GM23338 (cell line): ENCODE data around the gene ITIH3.

Experiments
- EZH2 ChIP-seq: fragments of 200-600 bp; sonication (generic); IDR thresholded peaks from one replicate; pipeline ENCODE4 v1.8.0; 2017; ENCODE audit warnings: antibody characterized with exemption, mild to moderate bottlenecking, low read depth; ENCODE audit not compliant: unreplicated experiment
- JUNB ChIP-seq: IDR thresholded peaks from one replicate; pipeline ENCODE4 v1.6.1; 2016; ENCODE audit warnings: antibody characterized with exemption; ENCODE audit not compliant: unreplicated experiment
- POLR2AphosphoS5 ChIP-seq: IDR thresholded peaks from 2 replicates; pipeline ENCODE4 v1.6.1; 2016; ENCODE audit warnings: antibody characterized with exemption, low read depth
- STAT1 ChIP-seq: IDR thresholded peaks from one replicate; pipeline ENCODE4 v1.6.1; 2016; ENCODE audit warnings: antibody characterized with exemption; ENCODE audit not compliant: unreplicated experiment
- TF ChIP-seq, protein P1 (sequence below), 2 experiments: fragments of 200-600 bp in 1 of 2; sonication (generic) in 1 of 2; conservative IDR thresholded peaks; 2 replicates each; pipeline versions ENCODE4 v1.5.1 to v1.6.1; 2016 to 2017; ENCODE audit warnings: antibody characterized with exemption in 2 of 2, low read depth in 2 of 2, mild to moderate bottlenecking in 2 of 2, moderate library complexity in 1 of 2
- TF ChIP-seq, protein P2 (sequence below): IDR thresholded peaks from one replicate; pipeline ENCODE4 v1.6.1; 2018; ENCODE audit warnings: antibody characterized with exemption; ENCODE audit not compliant: unreplicated experiment

DNA sequence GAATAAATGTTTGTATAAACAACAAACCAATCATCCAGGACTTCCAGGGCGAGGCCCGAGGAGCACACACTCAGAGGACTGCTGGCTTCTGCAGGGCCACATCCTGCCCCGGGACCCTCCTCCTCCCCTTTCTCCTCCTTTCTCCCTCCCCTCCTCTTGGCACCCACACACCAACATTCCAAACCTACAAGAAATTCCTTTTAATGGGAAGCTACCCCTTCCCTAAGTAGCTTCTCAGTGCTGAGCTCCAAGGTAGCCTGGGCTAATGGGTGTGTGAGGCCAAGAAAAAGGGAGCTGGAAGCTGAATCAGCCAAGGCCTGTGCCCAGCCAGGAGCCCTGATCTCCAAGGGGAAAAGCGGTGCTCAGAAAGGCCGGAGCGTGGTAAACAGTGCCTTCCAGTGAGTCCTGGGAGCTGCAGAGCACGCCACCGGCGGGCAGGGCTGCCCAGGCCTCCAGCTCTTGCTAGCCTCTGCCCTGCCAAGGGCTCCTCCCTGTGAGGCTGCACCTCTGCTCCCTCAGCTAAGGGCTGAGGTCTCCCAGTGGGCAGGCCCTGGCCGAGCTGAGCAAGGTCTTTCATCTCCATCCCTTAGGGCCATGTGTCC, 3.9 kb downstream of the ITIH3 start:
- TF ChIP-seq, protein P1, sequence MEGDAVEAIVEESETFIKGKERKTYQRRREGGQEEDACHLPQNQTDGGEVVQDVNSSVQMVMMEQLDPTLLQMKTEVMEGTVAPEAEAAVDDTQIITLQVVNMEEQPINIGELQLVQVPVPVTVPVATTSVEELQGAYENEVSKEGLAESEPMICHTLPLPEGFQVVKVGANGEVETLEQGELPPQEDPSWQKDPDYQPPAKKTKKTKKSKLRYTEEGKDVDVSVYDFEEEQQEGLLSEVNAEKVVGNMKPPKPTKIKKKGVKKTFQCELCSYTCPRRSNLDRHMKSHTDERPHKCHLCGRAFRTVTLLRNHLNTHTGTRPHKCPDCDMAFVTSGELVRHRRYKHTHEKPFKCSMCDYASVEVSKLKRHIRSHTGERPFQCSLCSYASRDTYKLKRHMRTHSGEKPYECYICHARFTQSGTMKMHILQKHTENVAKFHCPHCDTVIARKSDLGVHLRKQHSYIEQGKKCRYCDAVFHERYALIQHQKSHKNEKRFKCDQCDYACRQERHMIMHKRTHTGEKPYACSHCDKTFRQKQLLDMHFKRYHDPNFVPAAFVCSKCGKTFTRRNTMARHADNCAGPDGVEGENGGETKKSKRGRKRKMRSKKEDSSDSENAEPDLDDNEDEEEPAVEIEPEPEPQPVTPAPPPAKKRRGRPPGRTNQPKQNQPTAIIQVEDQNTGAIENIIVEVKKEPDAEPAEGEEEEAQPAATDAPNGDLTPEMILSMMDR (conservative IDR thresholded peaks at IDR 0.05; ENCODE audit: low read depth in 2 of 2) = no peak
- no peak for TF ChIP-seq POLR2AphosphoS5
- TF ChIP-seq, protein P2, sequence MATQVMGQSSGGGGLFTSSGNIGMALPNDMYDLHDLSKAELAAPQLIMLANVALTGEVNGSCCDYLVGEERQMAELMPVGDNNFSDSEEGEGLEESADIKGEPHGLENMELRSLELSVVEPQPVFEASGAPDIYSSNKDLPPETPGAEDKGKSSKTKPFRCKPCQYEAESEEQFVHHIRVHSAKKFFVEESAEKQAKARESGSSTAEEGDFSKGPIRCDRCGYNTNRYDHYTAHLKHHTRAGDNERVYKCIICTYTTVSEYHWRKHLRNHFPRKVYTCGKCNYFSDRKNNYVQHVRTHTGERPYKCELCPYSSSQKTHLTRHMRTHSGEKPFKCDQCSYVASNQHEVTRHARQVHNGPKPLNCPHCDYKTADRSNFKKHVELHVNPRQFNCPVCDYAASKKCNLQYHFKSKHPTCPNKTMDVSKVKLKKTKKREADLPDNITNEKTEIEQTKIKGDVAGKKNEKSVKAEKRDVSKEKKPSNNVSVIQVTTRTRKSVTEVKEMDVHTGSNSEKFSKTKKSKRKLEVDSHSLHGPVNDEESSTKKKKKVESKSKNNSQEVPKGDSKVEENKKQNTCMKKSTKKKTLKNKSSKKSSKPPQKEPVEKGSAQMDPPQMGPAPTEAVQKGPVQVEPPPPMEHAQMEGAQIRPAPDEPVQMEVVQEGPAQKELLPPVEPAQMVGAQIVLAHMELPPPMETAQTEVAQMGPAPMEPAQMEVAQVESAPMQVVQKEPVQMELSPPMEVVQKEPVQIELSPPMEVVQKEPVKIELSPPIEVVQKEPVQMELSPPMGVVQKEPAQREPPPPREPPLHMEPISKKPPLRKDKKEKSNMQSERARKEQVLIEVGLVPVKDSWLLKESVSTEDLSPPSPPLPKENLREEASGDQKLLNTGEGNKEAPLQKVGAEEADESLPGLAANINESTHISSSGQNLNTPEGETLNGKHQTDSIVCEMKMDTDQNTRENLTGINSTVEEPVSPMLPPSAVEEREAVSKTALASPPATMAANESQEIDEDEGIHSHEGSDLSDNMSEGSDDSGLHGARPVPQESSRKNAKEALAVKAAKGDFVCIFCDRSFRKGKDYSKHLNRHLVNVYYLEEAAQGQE = no peak
- no peak for TF ChIP-seq JUNB
- no peak for TF ChIP-seq STAT1
- TF ChIP-seq EZH2 = no peak
